Heart right ventricle (tissue), 16 donors: Measurements from ENCODE around the gene FOXP4. TPM values are rescaled to one million over a fixed set of nuclear protein-coding genes. Genes with fewer than 3 reads are reported as not detected.
A peak's percentile ranks its signal among the peaks of the same experiment; 100 is the strongest.

ENCODE experiments used
- ATAC-seq, 8 donors: fragments of 200-7000 bp; cut with Tn5 transposase; one replicate each; pipeline ENCODE4 v1.9.1; 2020; ENCODE audit warnings: mild to moderate bottlenecking in 8 of 8, moderate library complexity in 8 of 8, moderate number of reproducible peaks in 1 of 8
- DNase-seq, 2 donors: peaks; one replicate each; pipeline ENCODE4 v3.0.0-alpha.2; 2020
- H3K27ac ChIP-seq, 10 donors: fragments of 200-600 bp; sonication (generic) in 2 of 10; one replicate each; pipeline versions ENCODE4 v1.5.0 to v1.8.0; 2020 to 2022; ENCODE audit warnings: mild to moderate bottlenecking in 3 of 10
- H3K27me3 ChIP-seq, 7 donors: fragments of 200-600 bp; one replicate each; pipeline ENCODE4 v1.8.0; 2021 to 2022; ENCODE audit warnings: mild to moderate bottlenecking in 2 of 7
- H3K36me3 ChIP-seq, 9 donors: fragments of 200-600 bp; sonication (generic) in 1 of 9; one replicate each; pipeline versions ENCODE4 v1.5.0 to v1.8.0; 2020 to 2022; ENCODE audit warnings: mild to moderate bottlenecking in 2 of 9
- H3K4me1 ChIP-seq, 9 donors: fragments of 200-600 bp; sonication (generic) in 1 of 9; one replicate each; pipeline versions ENCODE4 v1.5.0 to v1.8.0; 2020 to 2022; ENCODE audit warnings: mild to moderate bottlenecking in 4 of 9
- H3K4me3 ChIP-seq, 10 donors: fragments of 200-600 bp; sonication (generic) in 2 of 10; one replicate each; pipeline versions ENCODE4 v1.5.0 to v1.8.0; 2020 to 2022; ENCODE audit warnings: mild to moderate bottlenecking in 7 of 10, moderate library complexity in 2 of 10
- H3K9me3 ChIP-seq, 11 donors: fragments of 200-600 bp in 10 of 11; sonication (generic) in 2 of 11; one replicate each; pipeline versions ENCODE4 v1.5.0 to v1.8.0; 2013 to 2022; ENCODE audit warnings: mild to moderate bottlenecking in 2 of 11, control low read depth in 1 of 11, moderate library complexity in 1 of 11
- WGBS, 2 donors: extraction: QIAGEN DNeasy Blood & Tissue Kit; methylation state at CpG; one replicate each; pipeline ENCODE4 v1.1.7; 2013; ENCODE audit warnings: inconsistent platforms in 1 of 2; 5-methylcytosine and 5-hydroxymethylcytosine counted together
- intact Hi-C, 10 donors: fragments of 100-400 bp; cut with DNase I; formaldehyde crosslinking; loops; one replicate each; pipeline versions ENCODE4 v1.11.1 to v1.14.2; 2022
- polyA plus RNA-seq, 2 donors: library from polyadenylated mRNA; stranded (reverse); fragments of 200-250 nt; gene quantifications; one replicate each; pipeline ENCODE4 v1.2.3, GENCODE V29; 2013
- total RNA-seq, 10 donors: library from RNA; stranded (reverse); fragmentation: NEBNext Ultra II Directional in 3 of 10; extraction: Animal tissue kit (Norgen Biotek cat#: 25700) in 3 of 10; gene quantifications; one replicate each; pipeline versions ENCODE4 v1.2.1 to v1.2.4, GENCODE V29; 2021 to 2023
- TF ChIP-seq, protein P1 (sequence below), 9 donors: fragments of 200-600 bp; sonication (generic) in 2 of 9; IDR thresholded peaks; one replicate each; pipeline versions ENCODE4 v1.5.0 to v1.8.0; 2021 to 2022; ENCODE audit warnings: antibody characterized with exemption in 9 of 9, mild to moderate bottlenecking in 5 of 9, moderate library complexity in 1 of 9
- donor health status: Arrhythmogenic right ventricular cardiomyopathy.
- donor health status: ischemic (EF 13 %, LVEDD 7.1; RV severe dilation, severe dysfunction).
- donor health status: healthy with polysubstance abuse.
- donor health status: DM: no; HTN: yes; CAD: no.
- donor health status: DM: no; HTN: no; CAD: no.
- donor health status: ischemic (EF 25% LVEDD 6.9; RV normal size, moderate dysfunction).
- donor health status: ischemic (EF 25% LVEDD 5.7; RV mildly dilated, moderate dysfunction).
- donor health status: healthy.
- donor health status: DM: yes; HTN: yes; CAD: no.
- donor health status: Ischemic cardiomyopathy.
- donor health status: ischemic (EF 35%, LVEDD 5.7; RV mildly dilated, moderate dysfunction).
- donor health status: nonischemic (EF 11% LVEDD 7.7; RV severe dilation, severe dysfunction).
- donor health status: DM: yes; HTN: yes; CAD: no.
- donor health status: PGD.
- donor health status: ischemic (EF 29% LVEDD 5.4; RV normal size, mild dysfunction).
- donor health status: nonischemic (EF 23%, LVEDD 6.1; RV moderate dilation, normal function).

Gene FOXP4
- total and polyA plus RNA-seq, 12 donors = 8.9 to 18.0 (median 13.6) TPM

DNA sequence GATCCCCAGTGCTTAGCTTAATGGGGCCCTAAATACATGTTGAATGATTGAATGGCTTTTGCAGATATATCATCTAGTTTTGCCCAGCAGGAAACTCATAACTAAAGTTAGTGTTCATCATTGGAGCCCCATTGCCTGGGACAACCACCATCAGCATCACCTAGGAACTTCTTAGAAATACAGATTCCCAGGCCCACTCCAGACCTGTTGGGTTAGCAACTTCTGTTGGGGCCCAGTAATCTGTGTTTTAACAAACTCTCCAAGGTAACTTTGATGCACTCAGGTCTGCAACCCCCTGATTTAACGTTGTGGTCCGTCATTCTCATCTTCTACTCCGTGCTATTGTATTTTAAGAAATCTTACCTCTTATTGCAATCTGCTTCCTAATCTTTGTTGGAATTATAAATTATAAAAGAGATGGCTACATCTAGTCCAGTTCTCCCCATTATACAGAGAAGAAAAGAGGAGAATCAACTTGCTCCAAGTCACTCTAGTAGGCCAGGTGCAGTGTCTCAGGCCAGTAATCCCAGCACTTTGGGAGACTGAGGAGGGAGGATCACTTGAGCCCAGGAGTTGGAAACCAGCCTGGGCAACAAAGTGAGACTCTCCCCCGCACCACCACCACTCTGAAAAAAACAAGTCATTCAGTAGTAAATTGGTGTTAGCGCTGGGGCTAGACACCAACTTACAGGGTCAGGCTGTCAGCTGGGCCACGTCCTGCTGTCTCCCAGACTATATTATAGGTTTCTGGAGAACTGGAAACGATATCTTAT lies 13.7 kb downstream of the FOXP4 start:
- Histone ChIP-seq H3K4me1 (peaks cover 3 to 27% (median 9%) of the 10 kb centered on the region in 9 donors), H3K27me3 (no peaks in the 10 kb centered on the region), H3K27ac (peak overlapping the region in 7 of 10 donors; percentile 47 to 80 (median 71)), H3K36me3 (no peaks in the 10 kb centered on the region), H3K9me3 (no peaks in the 10 kb centered on the region), H3K4me3 (peak overlapping the region; percentile 33 to 67 (median 59))
- 71 to 76% methylated on average over 7 of the region's 7 CpGs for WGBS, 2 donors
- TF ChIP-seq, protein P1, sequence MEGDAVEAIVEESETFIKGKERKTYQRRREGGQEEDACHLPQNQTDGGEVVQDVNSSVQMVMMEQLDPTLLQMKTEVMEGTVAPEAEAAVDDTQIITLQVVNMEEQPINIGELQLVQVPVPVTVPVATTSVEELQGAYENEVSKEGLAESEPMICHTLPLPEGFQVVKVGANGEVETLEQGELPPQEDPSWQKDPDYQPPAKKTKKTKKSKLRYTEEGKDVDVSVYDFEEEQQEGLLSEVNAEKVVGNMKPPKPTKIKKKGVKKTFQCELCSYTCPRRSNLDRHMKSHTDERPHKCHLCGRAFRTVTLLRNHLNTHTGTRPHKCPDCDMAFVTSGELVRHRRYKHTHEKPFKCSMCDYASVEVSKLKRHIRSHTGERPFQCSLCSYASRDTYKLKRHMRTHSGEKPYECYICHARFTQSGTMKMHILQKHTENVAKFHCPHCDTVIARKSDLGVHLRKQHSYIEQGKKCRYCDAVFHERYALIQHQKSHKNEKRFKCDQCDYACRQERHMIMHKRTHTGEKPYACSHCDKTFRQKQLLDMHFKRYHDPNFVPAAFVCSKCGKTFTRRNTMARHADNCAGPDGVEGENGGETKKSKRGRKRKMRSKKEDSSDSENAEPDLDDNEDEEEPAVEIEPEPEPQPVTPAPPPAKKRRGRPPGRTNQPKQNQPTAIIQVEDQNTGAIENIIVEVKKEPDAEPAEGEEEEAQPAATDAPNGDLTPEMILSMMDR (IDR thresholded peaks at IDR 0.05) = no peak
- DNase-seq (no peak), ATAC-seq (no peak)
- intact Hi-C loops = no loop called here

DNA sequence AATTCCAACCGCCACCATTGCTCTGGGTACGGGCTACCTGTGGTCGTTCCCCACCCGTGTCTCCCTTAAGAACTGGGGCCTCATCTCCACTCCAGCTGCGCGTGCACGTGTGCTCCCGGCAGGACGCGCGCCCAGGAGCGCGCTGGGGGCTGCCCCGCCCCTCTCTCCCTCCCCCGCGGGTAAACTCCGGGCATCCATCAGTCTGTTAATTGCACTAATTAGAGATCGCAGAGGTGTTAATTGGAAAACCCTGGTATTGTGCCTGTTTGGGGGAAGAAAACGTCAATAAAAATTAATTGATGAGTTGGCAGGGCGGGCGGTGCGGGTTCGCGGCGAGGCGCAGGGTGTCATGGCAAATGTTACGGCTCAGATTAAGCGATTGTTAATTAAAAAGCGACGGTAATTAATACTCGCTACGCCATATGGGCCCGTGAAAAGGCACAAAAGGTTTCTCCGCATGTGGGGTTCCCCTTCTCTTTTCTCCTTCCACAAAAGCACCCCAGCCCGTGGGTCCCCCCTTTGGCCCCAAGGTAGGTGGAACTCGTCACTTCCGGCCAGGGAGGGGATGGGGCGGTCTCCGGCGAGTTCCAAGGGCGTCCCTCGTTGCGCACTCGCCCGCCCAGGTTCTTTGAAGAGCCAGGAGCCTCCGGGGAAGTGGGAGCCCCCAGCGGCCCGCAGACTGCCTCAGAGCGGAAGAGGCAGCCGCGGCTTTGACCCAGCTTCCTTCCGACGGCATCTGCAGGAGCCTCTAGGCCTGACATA lies 14.4 kb downstream of the FOXP4 start:
- intact Hi-C loops = no loop called here
- H3K4me1 ChIP-seq = peaks cover 3 to 27% (median 9%) of the 10 kb centered on the region in 9 donors
- 14 to 21% methylated on average over 53 of the region's 53 CpGs for WGBS, 2 donors
- ATAC-seq (peak; percentile 79 to 93 (median 90)), DNase-seq (peak; percentile 75)
- no peaks in the 10 kb centered on the region for H3K9me3 ChIP-seq
- H3K27me3 ChIP-seq = no peaks in the 10 kb centered on the region
- H3K27ac ChIP-seq = peak overlapping the region; percentile 47 to 80 (median 69)
- peaks cover 0 to 4% (median 0%) of the 10 kb centered on the region in 9 donors for H3K36me3 ChIP-seq
- peak overlapping the region; percentile 33 to 67 (median 59) for H3K4me3 ChIP-seq
- TF ChIP-seq, protein P1 (IDR thresholded peaks at IDR 0.05) = no peak

DNA sequence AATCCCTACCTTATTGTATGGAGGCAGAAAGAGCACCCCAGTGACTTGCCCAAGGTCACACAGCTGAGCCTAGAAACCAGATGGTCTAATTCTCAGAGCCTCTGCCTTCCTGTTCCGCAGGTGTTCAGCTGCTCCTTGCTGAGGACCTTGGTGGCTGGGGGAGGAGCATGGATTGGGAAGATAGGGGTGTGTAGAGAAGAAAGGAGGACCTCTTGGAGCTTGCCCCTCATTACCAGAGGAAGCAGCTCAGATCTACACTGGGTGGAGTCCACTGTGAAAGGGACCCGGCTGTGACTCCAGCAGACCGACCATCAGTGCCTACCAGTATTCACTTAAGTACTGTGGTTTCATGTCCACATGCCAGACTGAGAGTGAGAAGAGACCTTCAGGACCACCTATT lies 15.2 kb downstream of the FOXP4 start:
- 90 to 91% methylated on average over 3 of the region's 3 CpGs for WGBS, 2 donors
- H3K27ac ChIP-seq = peak overlapping the region; percentile 47 to 80 (median 69)
- H3K36me3 ChIP-seq = peaks cover 0 to 12% (median 0%) of the 10 kb centered on the region in 9 donors
- ATAC-seq (peak in 2 of 8 donors; percentile 4 to 9), DNase-seq (no peak)
- peak overlapping the region in 9 of 10 donors; percentile 33 to 67 (median 60) for H3K4me3 ChIP-seq
- TF ChIP-seq, protein P1 (IDR thresholded peaks at IDR 0.05) = no peak
- intact Hi-C loops = no loop called here
- H3K27me3 ChIP-seq = no peaks in the 10 kb centered on the region
- peaks cover 3 to 27% (median 9%) of the 10 kb centered on the region in 9 donors for H3K4me1 ChIP-seq
- no peaks in the 10 kb centered on the region for H3K9me3 ChIP-seq
